Measurements from ENCODE around the gene CHP1. TPM values are rescaled to one million over a fixed set of nuclear protein-coding genes. Genes with fewer than 3 reads are reported as not detected.

Gene CHP1
- total and polyA plus RNA-seq, 10 donors: 12.7 to 127 (median 56.5) TPM

DNA sequence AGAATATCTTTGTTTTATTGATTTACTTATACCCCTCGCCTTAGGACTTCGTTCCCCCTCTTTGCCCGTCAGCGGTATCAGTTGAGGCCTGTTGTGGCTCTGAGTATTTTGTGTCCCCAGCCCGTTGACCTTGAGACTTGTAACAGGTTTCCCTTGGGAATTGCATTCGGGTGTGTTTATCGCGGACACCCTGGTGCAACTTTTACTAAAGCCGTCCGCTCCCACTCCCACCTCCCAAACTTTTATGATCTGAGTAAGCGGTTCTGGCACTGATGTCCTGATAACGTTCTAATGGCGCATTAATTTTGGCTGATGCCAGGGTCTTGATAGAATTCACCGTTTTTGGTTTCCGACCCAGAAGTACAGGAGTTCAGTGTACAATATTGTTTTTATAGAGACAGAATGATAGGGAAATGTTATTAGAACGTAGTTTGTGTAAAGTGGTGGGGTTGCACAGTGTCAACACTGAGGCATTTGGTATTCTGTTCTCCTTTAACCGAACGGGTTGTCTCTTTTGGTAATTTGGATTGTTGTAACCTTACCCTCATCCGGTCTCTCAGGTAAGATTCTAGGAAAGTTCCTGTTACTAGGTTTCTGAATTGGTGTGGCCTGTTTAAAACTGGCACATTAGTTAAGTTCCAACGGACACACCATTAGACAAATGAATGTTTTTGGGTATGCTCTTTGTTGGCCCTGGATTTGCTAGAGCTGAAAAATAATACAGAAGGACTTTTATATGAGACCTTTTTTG is 53.5 kb downstream of the CHP1 start:
- TF ChIP-seq POLR2A (IDR thresholded peaks at IDR 0.05): no peak
- TF ChIP-seq, protein P1, sequence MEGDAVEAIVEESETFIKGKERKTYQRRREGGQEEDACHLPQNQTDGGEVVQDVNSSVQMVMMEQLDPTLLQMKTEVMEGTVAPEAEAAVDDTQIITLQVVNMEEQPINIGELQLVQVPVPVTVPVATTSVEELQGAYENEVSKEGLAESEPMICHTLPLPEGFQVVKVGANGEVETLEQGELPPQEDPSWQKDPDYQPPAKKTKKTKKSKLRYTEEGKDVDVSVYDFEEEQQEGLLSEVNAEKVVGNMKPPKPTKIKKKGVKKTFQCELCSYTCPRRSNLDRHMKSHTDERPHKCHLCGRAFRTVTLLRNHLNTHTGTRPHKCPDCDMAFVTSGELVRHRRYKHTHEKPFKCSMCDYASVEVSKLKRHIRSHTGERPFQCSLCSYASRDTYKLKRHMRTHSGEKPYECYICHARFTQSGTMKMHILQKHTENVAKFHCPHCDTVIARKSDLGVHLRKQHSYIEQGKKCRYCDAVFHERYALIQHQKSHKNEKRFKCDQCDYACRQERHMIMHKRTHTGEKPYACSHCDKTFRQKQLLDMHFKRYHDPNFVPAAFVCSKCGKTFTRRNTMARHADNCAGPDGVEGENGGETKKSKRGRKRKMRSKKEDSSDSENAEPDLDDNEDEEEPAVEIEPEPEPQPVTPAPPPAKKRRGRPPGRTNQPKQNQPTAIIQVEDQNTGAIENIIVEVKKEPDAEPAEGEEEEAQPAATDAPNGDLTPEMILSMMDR (IDR thresholded peaks at IDR 0.05 in 8 of 11, conservative IDR thresholded peaks at IDR 0.05 in 3 of 11): no peak
- TF ChIP-seq POLR2AphosphoS5 (IDR thresholded peaks at IDR 0.05): no peak
- Histone ChIP-seq H3K36me3 (peaks cover 7 to 61% (median 37%) of the 10 kb centered on the region in 6 donors), H3K4me3 (peak overlapping the region; percentile 75 to 99 (median 88)), H3K4me1 (peaks cover 14 to 61% (median 47%) of the 10 kb centered on the region in 6 donors), H3K27ac (peak overlapping the region; percentile 81 to 96 (median 94)), H3K9me3 (no peaks in the 10 kb centered on the region), H3K27me3 (replicated peaks in 1 of 7) (no peaks in the 10 kb centered on the region)
- intact Hi-C loops (cut with DNase I; ENCODE audit: low total_unique reads): no loop called here
- 0 to 1% (median 1%) methylated on average over 20 of the region's 20 CpGs for WGBS, 5 donors
- DNase-seq: no peak

- 35 to 49% (median 42%) methylated on average over 7 of the region's 7 CpGs for WGBS, 5 donors
- Histone ChIP-seq H3K36me3 (peaks cover 7 to 61% (median 33%) of the 10 kb centered on the region in 6 donors), H3K9me3 (no peaks in the 10 kb centered on the region), H3K27me3 (replicated peaks in 1 of 7) (no peaks in the 10 kb centered on the region), H3K4me3 (peak overlapping the region in 7 of 8 donors; percentile 75 to 99 (median 92)), H3K27ac (peak overlapping the region in 7 of 8 donors; percentile 91 to 96 (median 94)), H3K4me1 (peaks cover 14 to 67% (median 50%) of the 10 kb centered on the region in 6 donors)
- TF ChIP-seq POLR2A (IDR thresholded peaks at IDR 0.05) (no peak), POLR2AphosphoS5 (IDR thresholded peaks at IDR 0.05) (no peak)
- TF ChIP-seq, protein P1 (IDR thresholded peaks at IDR 0.05 in 8 of 11, conservative IDR thresholded peaks at IDR 0.05 in 3 of 11): no peak
- intact Hi-C loops (cut with DNase I; ENCODE audit: low total_unique reads): no loop called here
- no peak for DNase-seq
Observed at GRCh38 chr15:41285285-41285684, 54.2 kb downstream of the CHP1 start.

- H3K36me3 ChIP-seq: peaks cover 7 to 63% (median 33%) of the 10 kb centered on the region in 6 donors
Observed at GRCh38 chr15:41286665-41287333, 55.7 kb downstream of the CHP1 start.

More at GRCh38 chr15:41286665-41287333, 55.7 kb downstream of the CHP1 start:
- DNase-seq: no peak
- TF ChIP-seq, protein P1 (IDR thresholded peaks at IDR 0.05 in 8 of 11, conservative IDR thresholded peaks at IDR 0.05 in 3 of 11): no peak
- TF ChIP-seq POLR2AphosphoS5 (IDR thresholded peaks at IDR 0.05): no peak
- no peak for TF ChIP-seq POLR2A (IDR thresholded peaks at IDR 0.05)
- Histone ChIP-seq H3K27ac (peak overlapping the region in 3 of 8 donors; percentile 41 to 46 (median 43)), H3K27me3 (replicated peaks in 1 of 7) (no peaks in the 10 kb centered on the region), H3K4me3 (no peak overlapping the region), H3K4me1 (peaks cover 20 to 83% (median 64%) of the 10 kb centered on the region in 6 donors), H3K9me3 (no peaks in the 10 kb centered on the region)
- intact Hi-C loops (cut with DNase I; ENCODE audit: low total_unique reads): no loop called here
- 92 to 98% (median 95%) methylated on average over 6 of the region's 6 CpGs for WGBS, 5 donors
